Measurements from ENCODE around the gene PTPRC. TPM values are rescaled to one million over a fixed set of nuclear protein-coding genes. Genes with fewer than 3 reads are reported as not detected.

PTPRC gene
- total RNA-seq, 6 experiments from 2014 or later = 5.1 to 55.7 (median 13.2) TPM

DNA sequence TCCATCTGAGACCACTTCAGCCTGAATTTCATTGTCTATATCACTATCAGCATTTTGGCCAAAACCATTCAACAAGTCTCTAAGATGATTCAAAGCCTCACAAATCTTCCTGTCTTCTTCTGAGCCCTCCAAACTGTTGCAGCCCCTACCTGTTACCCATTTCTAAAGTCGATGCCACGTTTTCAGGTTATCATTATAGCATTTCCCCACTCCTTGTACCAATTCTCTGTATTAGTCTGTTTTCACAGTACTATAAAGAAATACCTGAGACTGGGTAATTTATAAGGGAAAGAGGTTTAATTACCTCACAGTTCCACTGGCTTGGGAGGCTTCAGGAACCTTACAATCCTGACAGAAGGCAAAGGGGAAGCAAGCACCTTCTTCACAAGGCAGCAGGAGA is 158.8 kb downstream of the PTPRC start:
- DNase-seq = no peak
- no peaks in the 10 kb centered on the region for H3K27me3 ChIP-seq
- 89% methylated on average over 2 of the region's 2 CpGs for WGBS (ENCODE audit: insufficient coverage, low coverage, low lambda C conversion rate, missing lambda C conversion rate)
- no peaks in the 10 kb centered on the region for H3K9me3 ChIP-seq
- intact Hi-C loops (cut with DNase I) = no loop called here
- TF ChIP-seq CTCF (IDR thresholded peaks at IDR 0.05) = no peak
- no peak for TF ChIP-seq POLR2A (IDR thresholded peaks at IDR 0.05)
- ATAC-seq = no peak
- H3K4me1 ChIP-seq = no peaks in the 10 kb centered on the region
- H3K27ac ChIP-seq = no peak overlapping the region
- H3K4me3 ChIP-seq = no peak overlapping the region
- H3K36me3 ChIP-seq = no peaks in the 10 kb centered on the region

GRCh38 chr1:198798923-198799386 is 160.1 kb downstream of the PTPRC start:
- peak; percentile 84 to 96 (median 94) for ATAC-seq
- Histone ChIP-seq H3K9me3 (no peaks in the 10 kb centered on the region), H3K27me3 (no peaks in the 10 kb centered on the region), H3K27ac (no peak overlapping the region), H3K4me1 (no peaks in the 10 kb centered on the region), H3K4me3 (no peak overlapping the region), H3K36me3 (no peaks in the 10 kb centered on the region)
- no peak for DNase-seq
- TF ChIP-seq CTCF (IDR thresholded peaks at IDR 0.05) = peak; percentile 21 to 53 (median 36)
- TF ChIP-seq POLR2A (IDR thresholded peaks at IDR 0.05) = no peak
- intact Hi-C loops (cut with DNase I) = no loop called here
- 15% methylated on average over 1 of the region's 1 CpG for WGBS (ENCODE audit: insufficient coverage, low coverage, low lambda C conversion rate, missing lambda C conversion rate)

- no peaks in the 10 kb centered on the region for H3K36me3 ChIP-seq
- H3K27me3 ChIP-seq = no peaks in the 10 kb centered on the region
- ATAC-seq = peak; percentile 80 to 97 (median 89)
- peak overlapping the region in 1 of 3 donors; percentile 25 for H3K27ac ChIP-seq
- TF ChIP-seq CTCF (IDR thresholded peaks at IDR 0.05) (no peak), POLR2A (IDR thresholded peaks at IDR 0.05) (no peak)
- H3K4me1 ChIP-seq = no peaks in the 10 kb centered on the region
- DNase-seq = no peak
- no peaks in the 10 kb centered on the region for H3K9me3 ChIP-seq
- 38% methylated on average over 5 of the region's 5 CpGs for WGBS (ENCODE audit: insufficient coverage, low coverage, low lambda C conversion rate, missing lambda C conversion rate)
- H3K4me3 ChIP-seq = no peak overlapping the region
- intact Hi-C loops (cut with DNase I) = no loop called here
Measured at GRCh38 chr1:198805498-198806151, 166.8 kb downstream of the PTPRC start.

- no peak for ATAC-seq
- H3K9me3 ChIP-seq = no peaks in the 10 kb centered on the region
- no peaks in the 10 kb centered on the region for H3K36me3 ChIP-seq
- 89% methylated on average over 5 of the region's 5 CpGs for WGBS (ENCODE audit: insufficient coverage, low coverage, low lambda C conversion rate, missing lambda C conversion rate)
- no peak overlapping the region for H3K4me3 ChIP-seq
- TF ChIP-seq CTCF (IDR thresholded peaks at IDR 0.05) (no peak), POLR2A (IDR thresholded peaks at IDR 0.05) (no peak)
- DNase-seq = no peak
- H3K27me3 ChIP-seq = no peaks in the 10 kb centered on the region
- intact Hi-C loops (cut with DNase I) = no loop called here
- H3K27ac ChIP-seq = no peak overlapping the region
- no peaks in the 10 kb centered on the region for H3K4me1 ChIP-seq
Measured at GRCh38 chr1:198806861-198807260, 168.0 kb downstream of the PTPRC start.

Other genes with a start within 250 kb of the PTPRC start
- gene ATP6V1G3, start 98.4 kb upstream of the PTPRC start, total RNA-seq = not detected